Retina (tissue), 1 donor: ENCODE results near the gene INO80E.

Experiments
- DNase-seq: peaks from one replicate; pipeline ENCODE4 v3.0.0-alpha.2; 2016

INO80E gene

DNA sequence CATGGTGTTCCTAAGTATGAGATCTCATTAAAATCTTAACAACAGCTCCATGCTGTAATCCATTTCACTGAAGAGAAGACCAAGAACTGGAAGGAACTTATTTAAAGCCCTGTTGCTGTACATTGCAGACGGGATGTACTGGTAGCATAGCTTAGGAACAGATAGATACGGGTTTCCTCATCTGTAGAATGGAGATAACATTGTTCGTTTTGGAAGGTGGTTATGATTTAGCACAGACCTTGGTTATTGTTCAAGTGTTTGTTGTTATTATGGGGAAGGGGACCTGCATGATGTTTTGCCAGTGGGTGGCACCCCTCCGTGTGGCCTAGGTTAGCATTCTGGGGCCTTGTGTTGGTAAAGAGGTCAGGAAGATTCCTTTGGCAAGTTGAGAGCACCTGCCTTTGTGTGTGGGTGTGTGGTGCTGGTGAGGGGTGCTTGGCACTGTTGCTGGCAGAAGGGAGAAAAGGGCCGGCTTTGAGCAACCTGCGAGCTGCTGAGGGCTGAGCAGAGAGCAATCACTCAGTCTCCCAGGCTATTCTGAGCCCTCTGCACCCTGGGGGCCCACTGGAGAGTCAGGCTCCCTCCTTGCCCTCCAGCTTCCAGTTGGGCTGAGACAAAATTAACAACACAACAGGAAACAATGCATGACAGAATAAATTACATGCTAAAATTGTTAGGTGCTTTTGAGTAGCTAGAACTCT, 20.1 kb upstream of the INO80E start:
- DNase-seq, result no peak

- no peak for DNase-seq
Measured at GRCh38 chr16:29977063-29977825, 18.8 kb upstream of the INO80E start.

DNA sequence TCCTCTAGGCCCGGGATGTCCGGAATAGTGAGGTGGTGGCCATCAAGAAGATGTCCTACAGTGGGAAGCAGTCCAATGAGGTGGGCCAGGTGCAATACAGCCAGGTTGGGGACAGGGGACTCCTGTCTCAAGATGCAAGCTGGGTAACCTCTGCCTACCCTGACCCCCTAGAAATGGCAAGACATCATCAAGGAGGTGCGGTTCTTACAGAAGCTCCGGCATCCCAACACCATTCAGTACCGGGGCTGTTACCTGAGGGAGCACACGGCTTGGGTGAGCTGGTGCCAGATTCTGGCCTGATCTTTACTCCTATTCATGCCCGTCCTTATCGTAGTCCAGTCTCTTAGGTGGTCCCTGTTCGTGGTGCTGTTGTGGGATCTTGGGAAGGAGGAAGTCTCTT, 18.0 kb upstream of the INO80E start:
- DNase-seq, result no peak

- no peak for DNase-seq
Measured at GRCh38 chr16:29978564-29979270, 17.3 kb upstream of the INO80E start.

- no peak for DNase-seq
Measured at GRCh38 chr16:29982560-29983419, 13.3 kb upstream of the INO80E start.

- no peak for DNase-seq
Measured at GRCh38 chr16:29983420-29984136, 12.5 kb upstream of the INO80E start.

GRCh38 chr16:29984137-29984763, 11.8 kb upstream of the INO80E start:
- no peak for DNase-seq

GRCh38 chr16:29984764-29985147, 11.3 kb upstream of the INO80E start:
- DNase-seq, result no peak

DNA sequence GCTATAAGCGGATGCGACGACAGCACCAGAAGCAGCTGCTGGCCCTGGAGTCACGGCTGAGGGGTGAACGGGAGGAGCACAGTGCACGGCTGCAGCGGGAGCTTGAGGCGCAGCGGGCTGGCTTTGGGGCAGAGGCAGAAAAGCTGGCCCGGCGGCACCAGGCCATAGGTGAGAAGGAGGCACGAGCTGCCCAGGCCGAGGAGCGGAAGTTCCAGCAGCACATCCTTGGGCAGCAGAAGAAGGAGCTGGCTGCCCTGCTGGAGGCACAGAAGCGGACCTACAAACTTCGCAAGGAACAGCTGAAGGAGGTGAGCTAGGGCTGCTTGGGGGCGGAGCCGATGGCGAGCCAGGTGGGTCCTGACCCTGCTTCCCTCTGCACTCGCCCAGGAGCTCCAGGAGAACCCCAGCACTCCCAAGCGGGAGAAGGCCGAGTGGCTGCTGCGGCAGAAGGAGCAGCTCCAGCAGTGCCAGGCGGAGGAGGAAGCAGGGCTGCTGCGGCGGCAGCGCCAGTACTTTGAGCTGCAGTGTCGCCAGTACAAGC, 10.7 kb upstream of the INO80E start:
- no peak for DNase-seq

GRCh38 chr16:29986231-29986630, 9.8 kb upstream of the INO80E start:
- no peak for DNase-seq

GRCh38 chr16:29986931-29987330, 9.1 kb upstream of the INO80E start:
- no peak for DNase-seq

DNA sequence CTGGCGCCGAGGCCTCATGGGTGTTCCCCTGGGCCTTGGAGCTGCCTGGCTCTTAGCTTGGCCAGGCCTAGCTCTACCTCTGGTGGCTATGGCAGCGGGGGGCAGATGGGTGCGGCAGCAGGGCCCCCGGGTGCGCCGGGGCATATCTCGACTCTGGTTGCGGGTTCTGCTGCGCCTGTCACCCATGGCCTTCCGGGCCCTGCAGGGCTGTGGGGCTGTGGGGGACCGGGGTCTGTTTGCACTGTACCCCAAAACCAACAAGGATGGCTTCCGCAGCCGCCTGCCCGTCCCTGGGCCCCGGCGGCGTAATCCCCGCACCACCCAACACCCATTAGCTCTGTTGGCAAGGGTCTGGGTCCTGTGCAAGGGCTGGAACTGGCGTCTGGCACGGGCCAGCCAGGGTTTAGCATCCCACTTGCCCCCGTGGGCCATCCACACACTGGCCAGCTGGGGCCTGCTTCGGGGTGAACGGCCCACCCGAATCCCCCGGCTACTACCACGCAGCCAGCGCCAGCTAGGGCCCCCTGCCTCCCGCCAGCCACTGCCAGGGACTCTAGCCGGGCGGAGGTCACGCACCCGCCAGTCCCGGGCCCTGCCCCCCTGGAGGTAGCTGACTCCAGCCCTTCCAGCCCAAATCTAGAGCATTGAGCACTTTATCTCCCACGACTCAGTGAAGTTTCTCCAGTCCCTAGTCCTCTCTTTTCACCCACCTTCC, 8.5 kb upstream of the INO80E start:
- no peak for DNase-seq

DNA sequence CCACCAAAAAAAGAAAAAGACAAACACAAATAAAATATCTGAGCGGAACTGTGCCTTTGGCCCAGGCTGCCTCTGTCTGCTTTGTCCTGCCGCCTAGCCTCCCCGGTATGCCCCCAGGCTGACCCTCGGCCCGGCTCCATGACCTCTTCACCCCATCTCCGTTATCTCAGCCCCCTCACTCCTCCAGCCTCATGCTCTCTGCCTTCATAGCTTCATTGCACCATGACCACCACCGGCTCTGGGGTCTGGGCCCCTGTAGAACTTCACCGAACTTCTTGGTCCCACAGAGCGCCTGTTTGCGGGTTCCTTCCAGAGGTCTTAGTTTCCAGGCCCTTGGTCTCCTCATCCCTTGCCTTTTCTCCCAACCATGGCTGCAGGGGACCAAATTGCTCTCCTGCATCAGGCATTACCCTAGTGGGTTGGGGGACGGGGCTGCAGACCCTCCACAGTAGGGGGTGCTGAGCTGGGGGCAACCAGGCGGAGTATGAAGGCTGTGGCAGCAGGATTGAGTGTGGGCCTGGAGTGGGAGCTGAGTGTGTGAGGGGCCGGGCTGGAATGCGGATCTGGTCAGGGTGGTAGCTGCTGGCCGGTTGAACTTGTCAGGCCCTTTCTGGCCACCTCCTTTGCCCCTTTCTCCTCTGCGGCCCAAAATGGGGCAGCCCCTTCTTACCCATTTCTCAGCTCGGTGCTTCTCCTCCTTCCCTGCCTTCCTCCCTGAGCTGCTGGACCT, 7.5 kb upstream of the INO80E start:
- DNase-seq, result no peak

DNA sequence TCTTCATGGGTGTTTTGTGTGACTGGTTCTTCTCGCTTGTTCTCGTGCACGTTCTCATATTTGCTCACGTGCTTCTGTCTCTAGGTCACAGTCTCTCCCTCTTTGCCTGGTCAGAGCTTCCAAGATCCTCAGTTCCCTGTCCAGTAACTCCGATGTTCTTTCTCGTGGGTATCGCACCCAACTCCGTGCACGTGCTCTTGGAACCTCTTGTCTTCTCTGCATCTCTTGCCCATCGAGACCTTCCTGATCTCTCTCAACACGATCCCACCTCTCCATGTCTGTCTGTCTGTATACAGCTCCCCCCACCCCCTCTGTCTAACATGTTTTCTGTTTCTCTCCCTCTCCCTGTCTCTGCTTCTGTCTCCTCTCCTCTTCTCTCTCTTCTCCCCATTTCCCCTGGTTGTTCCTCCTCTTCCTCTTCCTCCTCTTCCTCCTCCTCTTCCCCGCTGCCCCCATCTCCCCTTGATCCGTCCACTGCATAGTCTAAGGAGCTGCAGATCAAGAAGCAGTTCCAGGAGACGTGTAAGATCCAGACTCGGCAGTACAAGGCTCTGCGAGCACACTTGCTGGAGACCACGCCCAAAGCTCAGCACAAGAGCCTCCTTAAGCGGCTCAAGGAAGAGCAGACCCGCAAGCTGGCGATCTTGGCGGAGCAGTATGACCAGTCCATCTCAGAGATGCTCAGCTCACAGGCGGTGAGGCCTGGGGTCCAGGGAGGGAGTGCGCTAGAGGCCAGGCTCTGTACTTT, 6.8 kb upstream of the INO80E start:
- DNase-seq, result no peak

GRCh38 chr16:29990034-29990433, 6.0 kb upstream of the INO80E start:
- no peak for DNase-seq

GRCh38 chr16:29990883-29991570, 5.0 kb upstream of the INO80E start:
- DNase-seq, result no peak

GRCh38 chr16:29991571-29991904, 4.5 kb upstream of the INO80E start:
- DNase-seq, result no peak

GRCh38 chr16:29992344-29992967, 3.6 kb upstream of the INO80E start:
- no peak for DNase-seq
